GM21526 (cell line): ENCODE data around the gene PALMD.

ENCODE experiments used
- ATAC-seq: cut with Tn5 transposase; IDR thresholded peaks from one replicate; pipeline ENCODE4 v1.9.1; 2021; ENCODE audit warnings: moderate library complexity; ENCODE audit not compliant: unreplicated experiment, low FRiP score

Gene PALMD

GRCh38 chr1:99737016-99737415 lies 91.1 kb downstream of the PALMD start:
- ATAC-seq = no peak

GRCh38 chr1:99738858-99739465 lies 93.0 kb downstream of the PALMD start:
- ATAC-seq = no peak

- no peak for ATAC-seq
These were observed 94.2 kb downstream of the PALMD start for GRCh38 chr1:99740141-99740540.
